ENCODE measurements around the gene SLC18B1. TPM values are rescaled to one million over a fixed set of nuclear protein-coding genes. Genes with fewer than 3 reads are reported as not detected.

The SLC18B1 gene
- total and polyA plus RNA-seq, 4 donors = 3.5 to 6.7 (median 5.2) TPM

- no peak overlapping the region for H3K27ac ChIP-seq (ENCODE audit: low read depth in 1 of 2, low read length in 2 of 2)
These were observed 38.2 kb downstream of the SLC18B1 start for GRCh38 chr6:132760256-132760655.

More at GRCh38 chr6:132760256-132760655, 38.2 kb downstream of the SLC18B1 start:
- TF ChIP-seq ZBTB33 (IDR thresholded peaks at IDR 0.05) (no peak), JUND (IDR thresholded peaks at IDR 0.05) (no peak), SP1 (IDR thresholded peaks at IDR 0.05) (no peak), RAD21 (IDR thresholded peaks at IDR 0.05) (no peak), HNF4G (IDR thresholded peaks at IDR 0.05) (no peak), FOXA1 (IDR thresholded peaks at IDR 0.05) (no peak), EGR1 (IDR thresholded peaks at IDR 0.05; ENCODE audit: low read depth in 2 of 2) (no peak), NR2F2 (IDR thresholded peaks at IDR 0.05) (no peak), CTCF (IDR thresholded peaks at IDR 0.05; ENCODE audit: low read depth, low read length, missing input control) (no peak), REST (IDR thresholded peaks at IDR 0.05) (no peak), TAF1 (conservative IDR thresholded peaks at IDR 0.05) (no peak), RXRA (IDR thresholded peaks at IDR 0.05) (no peak), YY1 (IDR thresholded peaks at IDR 0.05) (no peak), HNF4A (conservative IDR thresholded peaks at IDR 0.05) (no peak), GABPA (IDR thresholded peaks at IDR 0.05 in 1 of 2, conservative IDR thresholded peaks at IDR 0.05 in 1 of 2) (no peak), FOXA2 (IDR thresholded peaks at IDR 0.05) (no peak), MAX (IDR thresholded peaks at IDR 0.05) (no peak), ATF3 (IDR thresholded peaks at IDR 0.05) (no peak)
- DNase-seq (ENCODE audit: low spot score) = no peak
- Histone ChIP-seq H3K27me3 (ENCODE audit: control insufficient read depth in 4 of 4, insufficient read depth in 4 of 4, low read length in 3 of 4) (no peaks in the 10 kb centered on the region), H3K4me1 (ENCODE audit: control insufficient read depth in 4 of 4, insufficient read depth in 4 of 4, low read length in 3 of 4) (peaks cover 0 to 9% (median 7%) of the 10 kb centered on the region in 4 donors), H3K36me3 (ENCODE audit: control insufficient read depth in 4 of 4, insufficient read depth in 3 of 4, low read depth in 1 of 4, low read length in 3 of 4) (no peaks in the 10 kb centered on the region), H3K4me3 (ENCODE audit: low read depth in 1 of 3, low read length in 3 of 3) (no peak overlapping the region), H3K9ac (ENCODE audit: low read depth in 1 of 2, low read length in 2 of 2) (no peak overlapping the region), H3K9me3 (ENCODE audit: control insufficient read depth in 4 of 4, low read length in 3 of 4) (no peaks in the 10 kb centered on the region)
- WGBS = 95% methylated on average over 3 of the region's 3 CpGs

Data from liver (tissue), 9 donors.